Stimulated activated CD4-positive, alpha-beta T cell treated with anti-CD3 and anti-CD28 coated beads, Interleukin-1b, Interleukin-23, amount 100 ng/mL, for 4 hours (primary cell): ENCODE measurements around the gene TSPAN11.

ENCODE experiments used
- DNase-seq, 2 donors: peaks; one replicate each; pipeline ENCODE4 v3.0.0-alpha.2; 2020; ENCODE audit warnings: low read depth in 2 of 2

Gene TSPAN11

DNA sequence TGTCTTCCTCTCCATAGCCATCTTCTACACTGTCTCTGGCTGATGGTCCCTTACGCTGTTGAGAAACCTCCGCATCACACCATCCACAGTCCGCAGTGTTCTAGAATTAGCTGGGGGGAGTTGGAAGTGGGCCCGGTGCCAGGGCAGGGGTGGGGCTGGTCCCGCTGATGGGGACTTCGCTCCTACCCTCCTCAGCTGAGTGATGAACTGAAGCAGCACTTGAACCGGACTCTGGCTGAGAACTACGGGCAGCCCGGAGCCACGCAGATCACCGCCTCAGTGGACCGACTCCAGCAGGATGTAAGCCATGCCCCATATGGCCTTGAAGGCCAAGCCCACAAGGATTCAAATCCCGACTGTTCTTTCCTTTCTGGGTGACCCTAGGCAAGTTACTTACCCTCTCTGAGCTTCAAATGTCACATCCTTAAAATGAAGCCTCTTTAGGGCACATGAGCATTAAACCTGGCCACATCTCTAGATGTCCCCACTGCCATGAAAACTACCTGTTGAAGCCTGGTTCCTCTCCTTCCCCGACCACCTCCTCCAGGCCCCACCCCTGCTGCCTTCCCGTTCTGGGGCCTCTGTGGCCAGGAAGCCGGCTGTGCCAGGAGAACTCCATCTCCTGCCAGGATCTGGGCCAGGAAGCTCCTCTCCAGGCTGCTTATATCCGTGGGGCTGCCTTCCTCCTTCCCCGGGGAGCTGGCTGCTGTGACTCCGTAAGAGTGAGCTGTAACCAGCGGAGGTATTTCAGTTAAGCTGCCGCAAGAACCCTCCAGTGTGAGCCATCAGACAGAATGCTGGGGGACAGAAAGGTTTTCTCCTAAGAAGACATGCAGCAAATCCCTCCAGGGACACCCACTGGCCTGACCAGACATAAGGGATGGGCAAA lies 53.1 kb downstream of the TSPAN11 start:
- no peak for DNase-seq

DNA sequence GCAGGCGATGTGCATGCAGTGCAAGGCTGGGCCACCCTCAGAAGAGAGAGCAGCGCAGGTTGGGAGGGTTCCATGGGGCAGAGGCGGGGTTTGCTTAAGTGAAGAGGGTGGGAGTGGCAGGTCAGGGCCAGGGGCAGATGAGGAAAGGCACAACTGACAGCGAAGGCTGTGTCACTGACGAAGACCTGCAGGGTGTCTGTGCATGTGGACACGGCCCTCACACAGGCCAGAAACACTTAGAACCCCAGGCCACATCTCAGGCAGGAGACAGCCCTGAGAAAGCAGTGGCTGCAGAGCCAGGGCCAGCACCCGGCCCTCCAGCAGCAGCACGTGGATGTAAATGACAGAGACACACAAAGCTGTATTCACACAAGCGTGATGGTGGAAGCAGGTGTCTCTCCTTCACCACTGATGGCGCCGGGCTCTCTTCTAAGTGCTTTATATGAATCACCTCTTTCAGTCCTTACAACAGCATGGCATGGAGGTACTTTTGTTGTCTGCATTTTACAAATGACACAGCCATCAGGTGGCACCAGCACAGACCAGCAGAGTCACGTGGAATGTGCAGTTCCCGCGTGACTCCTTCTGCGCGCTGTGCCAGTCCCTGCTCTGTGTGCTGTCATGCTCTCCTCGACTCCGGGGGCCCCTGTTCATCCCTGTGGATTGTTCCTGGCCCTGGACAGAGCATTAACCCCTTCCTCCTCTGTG lies 54.6 kb downstream of the TSPAN11 start:
- DNase-seq, result no peak

DNA sequence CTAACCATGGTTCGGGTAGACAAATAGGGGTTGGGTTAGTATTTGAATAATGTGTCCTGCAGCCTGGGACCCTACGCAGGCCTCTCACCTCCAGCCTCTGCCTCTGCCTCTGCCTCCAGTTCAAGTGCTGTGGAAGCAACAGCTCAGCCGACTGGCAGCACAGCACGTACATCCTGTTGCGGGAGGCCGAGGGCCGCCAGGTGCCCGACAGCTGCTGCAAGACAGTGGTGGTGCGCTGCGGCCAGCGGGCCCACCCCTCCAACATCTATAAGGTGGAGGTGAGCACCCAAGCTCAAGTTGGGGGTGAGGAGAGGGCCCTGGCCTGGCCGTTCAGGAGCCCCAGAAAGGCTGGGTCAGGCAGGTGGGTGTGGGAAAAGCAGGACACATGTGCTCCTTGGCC lies 55.9 kb downstream of the TSPAN11 start:
- no peak for DNase-seq

DNA sequence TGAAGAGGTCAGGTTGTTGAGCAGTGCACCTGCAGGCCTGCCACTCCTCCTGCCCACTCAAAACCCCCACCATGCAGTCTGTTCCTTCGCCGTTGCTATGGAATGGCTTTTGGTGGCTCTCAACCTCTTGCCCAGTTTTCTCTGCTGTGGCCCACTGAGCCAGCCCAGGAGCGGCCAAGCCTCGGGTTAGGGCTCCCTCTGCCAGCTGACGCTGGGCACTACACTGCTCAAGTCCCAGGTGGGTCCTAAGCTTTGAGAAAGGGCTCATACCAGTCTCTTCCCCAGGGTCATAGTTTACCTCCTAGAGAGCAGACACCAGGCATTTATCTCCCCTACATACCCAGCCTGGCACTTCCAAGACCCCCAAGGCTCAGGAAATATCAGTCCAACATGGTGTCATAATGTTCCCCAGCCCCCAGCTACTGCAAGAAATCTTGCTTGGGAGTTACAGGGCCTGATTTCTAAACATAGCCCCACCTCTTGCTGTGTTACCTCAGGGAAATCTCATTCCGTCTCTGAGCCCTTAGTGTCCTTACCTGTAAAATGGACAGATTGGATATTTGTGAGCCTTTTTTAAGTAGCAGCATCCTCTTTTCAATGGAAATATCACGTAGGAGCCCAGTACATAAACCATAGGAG lies 59.4 kb downstream of the TSPAN11 start:
- DNase-seq, result no peak

DNA sequence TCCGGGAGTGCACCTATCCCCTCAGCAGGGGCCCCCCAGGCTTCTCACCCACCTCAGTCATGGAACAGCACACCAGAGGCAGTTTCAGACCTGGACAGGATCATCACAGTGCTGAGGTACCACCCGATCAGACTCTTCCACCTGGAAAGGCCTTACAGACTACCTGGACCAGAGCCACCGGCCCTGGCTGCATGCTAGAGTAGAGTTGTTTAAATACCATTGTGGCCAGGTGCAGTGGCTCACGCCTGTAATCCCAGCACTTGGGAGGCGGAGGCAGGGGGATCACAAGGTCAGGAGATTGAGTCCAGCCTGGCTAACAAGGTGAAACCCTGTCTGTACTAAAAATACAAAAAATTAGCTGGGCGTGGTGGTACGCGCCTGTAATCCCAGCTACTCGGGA lies 61.5 kb downstream of the TSPAN11 start:
- DNase-seq, result no peak

DNA sequence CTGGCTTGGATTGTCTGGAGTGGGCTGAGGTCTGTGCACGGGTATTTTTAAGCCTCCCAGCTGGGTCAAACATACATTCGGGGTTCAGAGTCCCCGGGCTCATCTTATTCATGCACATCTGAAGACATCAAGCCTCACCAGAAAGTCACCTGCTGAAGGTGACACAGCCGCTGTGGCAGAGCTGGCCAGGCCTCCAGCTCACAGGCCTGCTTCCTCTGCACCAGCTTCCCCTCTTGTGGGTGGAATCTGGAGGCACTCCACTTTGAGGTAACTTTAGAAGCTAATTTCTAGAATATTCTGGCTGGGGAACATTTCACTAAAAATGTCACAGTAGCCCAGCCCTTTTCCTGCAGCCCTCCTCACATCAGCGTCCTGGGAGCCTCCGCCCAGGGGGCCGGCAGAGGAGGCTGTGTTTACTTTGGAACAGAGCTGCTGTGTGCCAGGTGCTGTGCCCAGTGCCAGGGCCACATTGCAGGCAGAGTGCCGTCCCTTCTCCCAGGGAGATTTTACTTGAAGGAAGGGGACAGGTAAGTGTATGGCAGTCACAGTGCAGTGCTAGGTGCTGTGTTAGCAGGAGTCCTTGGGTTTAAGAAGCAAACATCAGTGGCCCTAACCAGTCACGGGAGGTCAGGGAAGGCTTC lies 62.2 kb downstream of the TSPAN11 start:
- DNase-seq, result no peak

DNA sequence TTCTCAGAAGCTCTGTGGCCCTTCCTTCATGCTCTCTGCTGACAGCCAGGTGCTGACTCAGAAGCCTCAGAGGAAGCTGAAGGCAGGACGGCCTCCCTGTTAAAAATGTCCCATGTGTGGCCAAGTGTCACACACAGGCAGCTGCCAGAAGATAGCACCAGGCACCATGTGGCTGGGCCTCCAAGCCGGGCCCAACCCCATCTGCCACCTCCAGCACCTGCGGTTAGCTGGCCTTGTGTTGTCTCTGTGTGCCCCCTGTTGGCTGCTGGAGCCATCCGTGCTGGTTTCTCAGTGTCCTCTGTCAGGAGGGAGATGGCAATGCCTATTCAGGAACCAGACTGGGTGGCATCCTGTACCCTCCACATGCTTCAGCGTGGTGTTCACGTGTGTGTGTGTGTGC lies 63.2 kb downstream of the TSPAN11 start:
- no peak for DNase-seq

DNA sequence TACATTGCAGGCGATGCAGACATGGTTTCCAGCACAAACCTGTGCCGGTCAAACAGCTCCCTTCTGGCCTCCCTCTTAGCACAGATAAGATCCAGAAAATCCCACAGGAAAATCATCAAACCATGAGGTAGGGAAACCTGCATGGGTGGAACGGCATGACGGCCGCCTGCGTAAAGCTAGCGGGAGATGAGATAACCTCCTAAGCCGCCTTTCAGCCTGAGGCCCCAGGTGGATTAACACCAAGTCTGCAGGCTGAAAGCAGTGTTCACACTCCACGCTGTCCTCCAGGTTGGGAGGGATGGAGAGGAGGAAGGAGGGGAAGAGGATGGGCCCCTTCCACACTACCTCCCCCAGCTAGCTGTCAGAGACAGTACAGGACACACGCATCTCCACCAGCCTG lies 63.8 kb downstream of the TSPAN11 start:
- no peak for DNase-seq

DNA sequence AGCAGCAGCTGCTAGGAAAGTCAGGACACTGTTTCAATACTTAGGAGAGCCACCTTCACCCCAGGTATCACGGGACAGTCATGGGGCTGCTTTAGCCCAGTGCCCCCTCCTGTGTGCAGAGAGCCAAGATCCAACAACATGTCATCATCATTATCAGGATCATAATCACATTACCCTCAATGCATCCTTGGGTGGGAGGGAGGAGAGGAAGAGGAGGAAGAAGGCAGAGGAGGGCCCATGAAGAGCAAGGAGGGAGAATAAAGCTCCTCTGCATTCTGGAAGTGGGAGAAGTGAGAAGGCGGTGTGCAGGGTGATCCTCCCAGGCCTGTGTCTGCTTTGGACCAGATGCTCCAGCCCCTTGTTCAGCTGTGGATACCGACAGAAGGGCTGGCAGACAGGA lies 64.2 kb downstream of the TSPAN11 start:
- no peak for DNase-seq

DNA sequence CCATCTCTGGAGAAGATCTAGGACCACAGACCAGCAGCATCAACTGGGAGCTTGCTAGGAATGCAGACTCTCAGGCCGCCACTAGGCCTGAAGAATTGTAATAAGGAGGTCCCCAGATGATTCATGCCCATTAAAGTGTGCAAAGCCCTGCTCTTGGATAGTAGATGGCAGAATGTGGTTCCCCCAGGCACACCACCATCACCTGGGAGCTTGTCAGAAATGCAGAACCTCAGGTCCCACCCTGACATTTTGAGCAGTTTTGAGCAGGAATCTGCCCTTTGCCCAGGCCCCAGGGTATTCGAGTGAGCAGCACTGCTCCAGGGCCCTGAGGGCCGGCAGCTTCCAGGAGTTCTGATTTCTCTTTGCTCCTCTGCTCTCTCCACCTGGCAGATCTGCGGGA lies 64.9 kb downstream of the TSPAN11 start:
- no peak for DNase-seq

DNA sequence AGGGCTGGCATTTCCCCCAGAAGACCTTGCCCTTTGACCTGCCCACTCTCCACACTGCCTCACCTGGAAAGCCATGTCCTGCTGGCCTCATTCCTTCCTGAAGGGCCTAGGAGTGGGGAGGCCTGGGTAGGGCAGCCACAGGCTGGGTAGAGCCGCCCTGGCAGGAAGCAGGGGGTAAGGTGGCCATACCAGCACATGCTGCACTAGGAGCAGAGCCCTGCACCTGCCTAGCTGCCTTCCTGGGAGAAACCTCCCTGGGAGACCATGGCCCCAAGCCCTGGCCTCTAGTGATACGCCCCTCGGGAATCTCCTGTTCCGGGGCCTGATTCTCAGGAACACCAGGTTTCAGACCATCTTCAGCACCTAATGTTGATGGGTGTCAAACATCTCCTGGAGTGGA lies 65.8 kb downstream of the TSPAN11 start:
- DNase-seq, result no peak

DNA sequence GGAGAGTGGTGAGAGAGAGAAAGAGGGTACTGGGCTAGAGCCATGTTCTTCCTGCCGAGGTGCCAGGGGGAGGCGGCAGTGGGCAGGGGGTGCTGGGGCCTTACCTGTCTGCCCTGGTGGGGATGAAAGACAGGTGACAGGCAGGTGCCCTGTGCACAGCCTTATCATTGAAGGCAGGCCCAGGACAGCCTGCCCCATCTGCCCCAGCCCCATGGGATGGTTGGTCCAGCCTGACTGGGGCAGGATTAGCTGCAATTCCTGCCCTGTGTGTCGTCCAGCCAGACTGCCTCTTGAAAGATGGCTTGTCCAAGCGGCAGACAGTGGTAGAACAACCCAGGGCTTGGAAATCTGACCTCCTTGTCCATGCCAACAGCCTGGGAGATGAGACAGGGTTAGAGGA lies 67.2 kb downstream of the TSPAN11 start:
- no peak for DNase-seq

DNA sequence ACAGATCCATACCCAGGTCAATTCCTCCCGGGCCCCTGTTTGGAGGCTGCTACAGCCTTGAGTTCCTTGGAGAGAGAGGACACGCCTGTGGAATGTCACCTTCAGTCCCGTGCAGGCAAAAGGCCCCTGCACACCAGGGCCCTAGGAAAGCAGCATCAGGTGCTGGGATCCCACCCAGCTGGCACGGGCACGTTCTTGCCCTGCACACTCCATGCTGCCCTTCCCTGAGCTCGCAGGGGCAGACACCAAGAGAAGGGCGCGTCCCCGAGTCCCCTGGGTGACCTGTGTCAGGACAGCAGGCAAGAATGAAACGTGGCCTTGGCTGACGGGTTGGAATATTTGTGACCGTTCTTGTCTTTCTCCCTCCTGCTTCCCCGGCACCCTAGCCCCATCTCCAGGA lies 67.7 kb downstream of the TSPAN11 start:
- no peak for DNase-seq

DNA sequence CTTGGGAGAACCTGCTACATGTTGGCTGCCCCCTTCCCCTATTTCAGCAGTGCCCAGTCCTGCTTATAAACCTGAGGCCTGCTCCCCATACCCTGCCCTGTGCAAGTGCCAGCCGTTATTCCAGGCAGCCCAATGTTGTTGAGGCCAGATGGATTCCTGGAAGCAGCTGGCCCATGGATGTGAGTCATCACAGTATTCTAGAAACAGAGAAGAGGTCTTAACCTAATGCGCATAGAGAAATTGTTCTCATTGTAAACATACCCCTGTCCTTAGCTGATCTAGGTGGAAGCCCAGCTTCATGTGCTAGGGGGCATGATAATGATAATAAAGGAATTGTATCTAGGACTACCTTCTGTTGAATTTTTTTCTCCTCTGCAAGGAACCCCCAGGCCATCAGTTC lies 69.7 kb downstream of the TSPAN11 start:
- DNase-seq, result no peak

DNA sequence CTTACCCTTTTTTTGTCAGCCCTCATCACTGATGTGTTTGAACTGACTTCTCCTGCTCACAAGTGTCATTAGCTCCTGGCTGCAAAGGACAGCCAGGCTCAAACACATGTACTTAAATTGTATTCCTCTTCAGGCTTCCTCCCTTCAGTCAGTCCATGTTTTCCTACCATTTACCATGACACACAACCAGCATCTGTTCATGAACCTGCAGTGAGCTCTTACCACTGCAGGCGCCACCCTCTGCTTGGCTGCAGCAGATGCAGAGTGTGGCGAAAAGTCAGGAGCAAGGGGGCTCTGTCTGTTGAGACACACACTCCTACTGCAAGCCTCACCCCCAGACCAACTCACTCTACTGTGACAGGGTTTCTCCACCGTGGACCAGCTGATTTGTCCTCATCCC lies 70.2 kb downstream of the TSPAN11 start:
- no peak for DNase-seq

DNA sequence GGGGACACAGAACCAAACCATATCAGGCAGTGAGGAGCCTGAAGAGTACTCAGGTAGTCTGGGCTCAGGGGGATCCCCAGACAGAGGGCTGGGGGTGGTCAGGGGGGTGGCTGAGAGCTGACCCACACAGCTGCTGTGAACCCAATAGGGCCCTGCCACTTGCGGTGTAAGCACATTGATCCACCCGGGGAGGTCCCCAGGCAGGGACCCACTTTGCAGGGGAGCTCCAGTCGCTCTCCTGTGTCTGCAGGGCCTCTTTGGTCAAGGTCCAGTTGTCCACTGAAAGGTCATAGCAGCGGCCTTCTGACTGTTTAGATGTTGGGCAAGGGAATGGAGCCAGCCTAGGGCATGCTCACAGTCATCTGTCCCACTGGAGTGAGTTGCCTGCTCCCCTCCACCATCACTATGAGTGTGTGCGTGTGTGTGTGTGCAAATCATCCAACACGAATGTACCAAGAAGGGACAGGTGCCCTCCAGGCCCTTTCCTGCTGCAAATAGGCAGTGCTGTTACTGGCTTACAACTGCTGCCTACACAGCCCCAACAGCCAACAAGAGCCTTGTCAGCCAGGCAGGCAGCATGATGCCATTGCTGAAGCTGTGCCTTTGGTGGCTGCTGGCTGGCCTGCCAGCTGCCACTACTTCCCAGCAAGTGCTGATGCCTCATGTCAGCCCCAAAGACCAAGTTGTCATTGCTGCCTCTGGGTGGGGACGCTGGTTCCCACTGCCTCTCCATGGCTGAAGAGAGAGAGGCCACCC lies 71.3 kb downstream of the TSPAN11 start:
- no peak for DNase-seq

DNA sequence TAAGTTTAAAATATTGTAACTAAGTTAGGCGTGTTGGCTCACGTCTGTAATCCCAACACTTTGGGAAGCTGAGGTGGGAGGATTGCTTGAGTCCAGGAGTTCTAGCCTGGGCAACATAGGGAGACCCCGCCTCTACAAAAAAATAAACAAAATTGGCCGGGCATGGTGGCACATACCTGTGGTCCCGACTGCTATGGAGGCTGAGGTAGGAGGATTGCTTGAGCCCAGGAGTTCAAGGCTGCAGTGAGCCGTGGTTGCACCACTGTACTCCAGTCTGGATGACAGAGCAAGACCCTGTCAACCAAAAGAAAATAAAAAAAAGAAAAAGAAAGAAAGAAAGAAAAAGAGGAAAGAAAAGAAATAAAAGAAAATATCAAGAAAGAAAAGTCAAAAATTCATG lies 72.5 kb downstream of the TSPAN11 start:
- DNase-seq, result no peak

DNA sequence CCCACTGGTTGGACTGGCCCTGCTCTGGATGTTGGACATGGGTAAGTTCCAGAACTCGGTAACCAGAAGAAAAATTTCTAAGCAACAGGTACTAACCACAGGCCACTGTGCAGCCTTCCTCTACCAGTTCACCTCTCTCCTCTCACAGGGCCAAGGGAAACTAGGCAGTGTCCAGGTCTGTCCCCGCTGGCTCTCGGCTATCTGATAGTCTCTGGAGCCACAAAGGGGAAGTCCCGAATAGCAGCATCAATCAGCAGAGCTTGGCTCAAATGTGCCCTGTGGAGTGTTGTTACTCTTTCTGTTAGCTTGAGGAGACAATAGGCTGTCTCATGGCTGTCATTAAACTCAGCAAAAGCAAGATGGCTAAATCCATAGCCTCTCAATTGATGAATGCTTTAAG lies 73.2 kb downstream of the TSPAN11 start:
- no peak for DNase-seq

DNA sequence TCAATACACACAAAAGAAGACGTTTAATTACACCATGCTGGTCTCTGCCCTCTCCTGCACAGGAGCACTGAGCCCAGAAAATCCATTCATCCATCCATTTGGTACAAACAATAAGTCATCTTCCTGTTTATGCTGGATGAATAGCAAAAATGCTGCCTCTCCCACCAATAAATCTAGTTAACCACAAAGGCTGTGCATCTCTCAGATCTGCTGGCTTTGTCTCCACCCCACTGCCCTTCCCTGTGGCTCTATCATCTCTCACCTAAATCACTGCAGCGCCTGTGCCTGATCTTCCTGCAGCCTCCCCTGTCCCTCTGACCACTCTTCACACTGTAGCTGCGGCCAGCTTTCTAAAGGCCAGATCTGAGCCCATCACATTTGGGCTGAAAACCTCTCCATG lies 74.2 kb downstream of the TSPAN11 start:
- DNase-seq, result no peak

DNA sequence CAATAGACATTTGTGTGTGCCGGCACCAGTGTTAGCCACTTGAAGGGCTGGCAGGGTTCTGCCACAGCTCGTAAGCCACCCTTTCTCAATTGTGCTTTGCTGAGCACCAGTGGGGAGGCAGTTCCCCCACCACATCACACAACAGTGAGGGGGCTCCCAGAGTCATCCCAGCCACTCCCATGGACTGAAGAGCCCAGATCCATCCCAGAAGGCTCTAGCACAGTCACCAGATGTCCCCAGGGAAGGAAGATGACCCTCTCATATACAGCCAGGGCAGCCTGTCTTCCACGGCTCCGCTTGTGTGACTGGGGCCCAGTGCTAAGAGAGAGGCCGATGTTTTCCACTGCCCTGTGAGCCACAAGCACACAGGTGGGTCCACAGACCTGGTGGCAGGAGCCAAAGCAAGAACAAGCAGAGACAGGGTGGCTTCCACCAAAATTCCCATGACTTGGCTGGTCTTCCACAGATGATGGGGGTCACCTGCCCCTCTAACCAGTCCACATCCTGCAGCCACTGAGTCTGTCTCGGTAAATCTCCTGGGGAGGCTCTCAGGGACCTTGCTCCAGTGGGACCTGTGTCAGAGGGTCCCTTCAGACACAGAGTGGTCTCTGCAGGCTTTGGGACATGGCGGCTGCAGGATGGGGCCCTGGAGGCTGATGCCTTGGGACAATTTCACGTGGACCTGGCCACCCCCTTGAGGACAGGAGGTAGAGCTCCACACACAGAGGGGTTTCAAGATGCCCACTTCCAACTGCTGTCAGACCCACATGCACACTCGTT lies 75.2 kb downstream of the TSPAN11 start:
- DNase-seq, result no peak

DNA sequence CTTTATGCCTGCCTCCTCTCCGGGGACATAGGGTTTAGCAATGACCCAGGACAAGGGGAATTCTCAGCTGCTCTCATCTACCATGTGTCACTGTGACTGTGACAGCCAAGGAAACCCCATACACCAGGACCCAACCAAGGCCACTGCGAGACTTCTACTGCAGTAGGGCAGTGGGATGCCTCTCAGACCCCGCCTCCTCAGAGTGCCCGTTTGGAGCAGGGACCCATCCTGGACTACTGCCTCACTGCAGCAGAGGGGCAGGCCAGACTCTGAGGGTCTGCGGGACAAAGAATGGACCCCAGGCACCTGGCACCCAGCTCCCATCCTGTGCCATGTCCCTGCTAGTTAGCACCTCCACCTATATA lies 75.8 kb downstream of the TSPAN11 start:
- DNase-seq, result no peak
